Endothelial cell of umbilical vein (primary cell): ENCODE data around the gene DSG1. TPM values are rescaled to one million over a fixed set of nuclear protein-coding genes. Genes with fewer than 3 reads are reported as not detected.

Experiments used
- BruUV-seq: library from RNA; stranded (reverse); fragments of 400-500 nt; replicated peaks from 2 replicates; lab custom pipeline; 2021; lab: Mats Ljungman, UMichigan
- CTCF ChIA-PET: fragments of 300-600, 350-600 bp; sonication (Branson Sonifier 250); formaldehyde crosslinking; loops from one replicate; lab custom pipeline; 2021; ENCODE audit warnings: antibody characterized with exemption, inconsistent platforms; lab: Charles Lee
- POLR2A ChIA-PET: fragments of 300-600, 350-600 bp; sonication (Branson Sonifier 250); formaldehyde crosslinking; loops from one replicate; lab custom pipeline; 2021; ENCODE audit warnings: antibody characterized with exemption, inconsistent platforms; lab: Charles Lee
- DNase-seq: peaks from one replicate; pipeline ENCODE4 v3.0.0-alpha.2; 2011; ENCODE audit warnings: low read depth, low spot score
- FAIRE-seq: peaks from 2 replicates; lab custom pipeline; 2011; peaks lifted over from hg19 to GRCh38; lab: Jason Lieb, UNC
- H2AFZ ChIP-seq: 2 replicates; pipeline ENCODE4 v1.6.0; 2012; ENCODE audit warnings: low read depth, low read length, control low read depth, inconsistent platforms
- H3K27ac ChIP-seq: 2 replicates; pipeline ENCODE4 v1.5.1; 2011; ENCODE audit warnings: low read depth, mild to moderate bottlenecking, control low read depth, low read length, moderate library complexity; ENCODE audit not compliant: insufficient read depth
- H3K27me3 ChIP-seq, 2 experiments: 2 replicates each; pipeline versions ENCODE4 v1.6.0 to v1.6.1; 2011; ENCODE audit warnings: low read length in 2 of 2, mixed read lengths in 1 of 2; ENCODE audit not compliant: control insufficient read depth in 2 of 2, insufficient read depth in 2 of 2
- H3K36me3 ChIP-seq, 2 experiments: 2 replicates in 1 of 2; 3 replicates in 1 of 2; pipeline ENCODE4 v1.5.1; 2011; ENCODE audit warnings: low read length in 2 of 2, mild to moderate bottlenecking in 1 of 2, moderate library complexity in 1 of 2; ENCODE audit not compliant: control insufficient read depth in 2 of 2, insufficient read depth in 2 of 2; ENCODE audit errors: extremely low read depth in 1 of 2
- H3K4me1 ChIP-seq: 3 replicates; pipeline ENCODE4 v1.5.1; 2011; ENCODE audit warnings: mild to moderate bottlenecking, low read length; ENCODE audit not compliant: control insufficient read depth, insufficient read depth; ENCODE audit errors: extremely low read depth
- H3K4me2 ChIP-seq: 2 replicates; pipeline ENCODE4 v1.6.1; 2011; ENCODE audit warnings: low read length, control low read depth, mixed read lengths; ENCODE audit not compliant: insufficient read depth
- H3K4me3 ChIP-seq, 3 experiments: fragments of 200-600 bp in 1 of 3; sonication (generic), shearing (Covaris generic) in 1 of 3; replicated peaks in 1 of 3; 2 replicates each; pipeline ENCODE4 v1.5.1; 2011 to 2016; ENCODE audit warnings: control low read depth in 3 of 3, low read length in 3 of 3, mild to moderate bottlenecking in 2 of 3, inconsistent platforms in 1 of 3, low read depth in 1 of 3, moderate library complexity in 1 of 3; ENCODE audit not compliant: insufficient read depth in 1 of 3
- H3K79me2 ChIP-seq: 2 replicates; pipeline ENCODE4 v1.6.0; 2012; ENCODE audit warnings: low read length, inconsistent platforms; ENCODE audit not compliant: control insufficient read depth, insufficient read depth
- H3K9ac ChIP-seq: replicated peaks from 2 replicates; pipeline ENCODE3; 2011; ENCODE audit warnings: low read length, control low read depth; ENCODE audit not compliant: insufficient read depth; ENCODE audit errors: extremely low read depth
- H3K9me1 ChIP-seq: replicated peaks from 3 replicates; pipeline ENCODE4 v1.6.0; 2011; ENCODE audit warnings: mild to moderate bottlenecking, low read length; ENCODE audit not compliant: control insufficient read depth, insufficient read depth; ENCODE audit errors: extremely low read depth
- H3K9me3 ChIP-seq: replicated peaks from 2 replicates; pipeline ENCODE4 v1.5.1; 2012; ENCODE audit warnings: low read length, inconsistent platforms; ENCODE audit not compliant: control insufficient read depth, insufficient read depth
- H4K20me1 ChIP-seq: replicated peaks from 2 replicates; pipeline ENCODE3; 2011; ENCODE audit warnings: mild to moderate bottlenecking, low read length; ENCODE audit not compliant: control insufficient read depth, insufficient read depth; ENCODE audit errors: extremely low read depth
- EZH2 ChIP-seq: IDR thresholded peaks from 2 replicates; pipeline ENCODE4 v1.6.1; 2012; ENCODE audit warnings: borderline replicate concordance, low read depth, mild to moderate bottlenecking, moderate library complexity, low read length, inconsistent platforms; ENCODE audit not compliant: severe bottlenecking
- FOS ChIP-seq: IDR thresholded peaks from 2 replicates; pipeline ENCODE4 v1.6.1; 2011; ENCODE audit warnings: mild to moderate bottlenecking, low read length, moderate library complexity, borderline replicate concordance; ENCODE audit not compliant: insufficient read depth
- GATA2 ChIP-seq: IDR thresholded peaks from 2 replicates; pipeline ENCODE4 v1.7.0; 2011; ENCODE audit warnings: low read depth, mild to moderate bottlenecking, moderate library complexity, mixed read lengths, low read length; ENCODE audit not compliant: insufficient read length, insufficient read depth
- JUN ChIP-seq: IDR thresholded peaks from 2 replicates; pipeline ENCODE4 v1.6.1; 2011; ENCODE audit warnings: borderline replicate concordance, low read depth; ENCODE audit not compliant: insufficient read length, insufficient read depth
- MYC ChIP-seq: IDR thresholded peaks from one replicate; pipeline ENCODE4 v1.6.1; 2011; ENCODE audit warnings: mild to moderate bottlenecking, low read depth, low read length
- POLR2A ChIP-seq: IDR thresholded peaks from 2 replicates; pipeline ENCODE4 v1.6.1; 2012; ENCODE audit warnings: low read depth, mild to moderate bottlenecking, control low read depth, low read length
- POLR2AphosphoS5 ChIP-seq: IDR thresholded peaks from 2 replicates; pipeline ENCODE4 v1.6.1; 2012; ENCODE audit warnings: low read depth, mild to moderate bottlenecking, control low read depth, low read length, moderate library complexity; ENCODE audit not compliant: insufficient read depth
- dilution Hi-C: fragments of 300-500 bp; cut with MboI; formaldehyde crosslinking; loops from one replicate; pipeline ENCODE4 v1.15.0; 2019; ENCODE audit warnings: low sequenced_read_pairs; ENCODE audit not compliant: extremely low pct_ligation_motif_present
- intact Hi-C: fragments of 100-400 bp; cut with micrococcal nuclease; formaldehyde crosslinking; loops from one replicate; pipeline ENCODE4 v1.10.0; 2022
- polyA plus RNA-seq, 4 experiments: library from polyadenylated mRNA; depleted of rRNA in 3 of 4; stranded (reverse) in 3 of 4; unstranded in 1 of 4; fragments of >200 nt; gene quantifications; 2 replicates each; pipeline versions ENCODE4 v1.2.1 to v1.2.3, GENCODE V29; 2011 to 2012; ENCODE audit warnings: missing spikeins in 1 of 4
- small RNA-seq: library from RNA; depleted of rRNA; stranded (forward); fragments of <200 nt; gene quantifications from one replicate; pipeline ENCODE3, GENCODE V24; 2012; ENCODE audit warnings: low replicate concordance, low read depth; ENCODE audit not compliant: insufficient read depth, insufficient read length
- total RNA-seq: library from RNA; stranded (reverse); gene quantifications from 2 replicates; pipeline ENCODE4 v1.2.3, GENCODE V29; 2021
- TF ChIP-seq, protein P1 (sequence below), 2 donors: IDR thresholded peaks; 1 replicate in 1 of 2; 2 replicates in 1 of 2; pipeline ENCODE4 v1.5.1; 2011; ENCODE audit warnings: low read length in 2 of 2, mild to moderate bottlenecking in 2 of 2, moderate library complexity in 2 of 2, control low read depth in 1 of 2, inconsistent platforms in 1 of 2, low read depth in 1 of 2; ENCODE audit not compliant: insufficient read depth in 1 of 2; ENCODE audit errors: extremely low read depth in 1 of 2
- TF ChIP-seq, protein P2 (sequence below): IDR thresholded peaks from 2 replicates; pipeline ENCODE4 v1.6.1; 2011; ENCODE audit not compliant: insufficient read depth, insufficient read length

The DSG1 gene
- total and polyA plus RNA-seq, 2 donors (not counting 3 experiments of a cell fraction or from before 2014, with no cell fraction given) = not detected

DNA sequence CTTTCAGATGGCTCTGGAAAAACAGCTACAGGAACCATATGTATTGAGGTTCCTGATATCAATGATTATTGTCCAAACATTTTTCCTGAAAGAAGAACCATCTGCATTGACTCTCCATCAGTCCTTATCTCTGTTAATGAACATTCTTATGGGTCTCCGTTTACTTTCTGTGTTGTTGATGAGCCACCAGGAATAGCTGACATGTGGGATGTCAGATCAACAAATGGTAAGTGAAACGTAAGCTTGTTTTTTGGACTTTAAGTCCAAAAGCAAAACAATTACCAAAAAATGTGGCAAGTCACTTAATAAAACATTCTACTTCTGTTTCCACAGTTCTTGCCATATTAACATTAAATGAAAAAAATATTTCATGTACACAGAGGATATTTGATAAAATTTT is 85.4 kb downstream of the DSG1 start:
- H3K27ac ChIP-seq = no peak overlapping the region
- H3K79me2 ChIP-seq = no peaks in the 10 kb centered on the region
- intact Hi-C loops = no loop called here
- no peak for FAIRE-seq
- no peak for TF ChIP-seq EZH2
- TF ChIP-seq POLR2AphosphoS5 = no peak
- no peak for TF ChIP-seq FOS
- TF ChIP-seq JUN = no peak
- TF ChIP-seq, protein P1, sequence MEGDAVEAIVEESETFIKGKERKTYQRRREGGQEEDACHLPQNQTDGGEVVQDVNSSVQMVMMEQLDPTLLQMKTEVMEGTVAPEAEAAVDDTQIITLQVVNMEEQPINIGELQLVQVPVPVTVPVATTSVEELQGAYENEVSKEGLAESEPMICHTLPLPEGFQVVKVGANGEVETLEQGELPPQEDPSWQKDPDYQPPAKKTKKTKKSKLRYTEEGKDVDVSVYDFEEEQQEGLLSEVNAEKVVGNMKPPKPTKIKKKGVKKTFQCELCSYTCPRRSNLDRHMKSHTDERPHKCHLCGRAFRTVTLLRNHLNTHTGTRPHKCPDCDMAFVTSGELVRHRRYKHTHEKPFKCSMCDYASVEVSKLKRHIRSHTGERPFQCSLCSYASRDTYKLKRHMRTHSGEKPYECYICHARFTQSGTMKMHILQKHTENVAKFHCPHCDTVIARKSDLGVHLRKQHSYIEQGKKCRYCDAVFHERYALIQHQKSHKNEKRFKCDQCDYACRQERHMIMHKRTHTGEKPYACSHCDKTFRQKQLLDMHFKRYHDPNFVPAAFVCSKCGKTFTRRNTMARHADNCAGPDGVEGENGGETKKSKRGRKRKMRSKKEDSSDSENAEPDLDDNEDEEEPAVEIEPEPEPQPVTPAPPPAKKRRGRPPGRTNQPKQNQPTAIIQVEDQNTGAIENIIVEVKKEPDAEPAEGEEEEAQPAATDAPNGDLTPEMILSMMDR (IDR thresholded peaks at IDR 0.05; ENCODE audit: extremely low read depth in 1 of 2, insufficient read depth in 1 of 2, low read depth in 1 of 2, low read length in 2 of 2) = no peak
- no peak for TF ChIP-seq POLR2A
- TF ChIP-seq, protein P2, sequence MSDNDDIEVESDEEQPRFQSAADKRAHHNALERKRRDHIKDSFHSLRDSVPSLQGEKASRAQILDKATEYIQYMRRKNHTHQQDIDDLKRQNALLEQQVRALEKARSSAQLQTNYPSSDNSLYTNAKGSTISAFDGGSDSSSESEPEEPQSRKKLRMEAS = no peak
- TF ChIP-seq MYC = no peak
- no peak for TF ChIP-seq GATA2
- no peak for DNase-seq
- peaks cover 2% of the 10 kb centered on the region for H4K20me1 ChIP-seq
- no peaks in the 10 kb centered on the region for H3K4me1 ChIP-seq
- no peaks in the 10 kb centered on the region for H3K9me3 ChIP-seq
- H3K27me3 ChIP-seq = no peaks in the 10 kb centered on the region
- H3K36me3 ChIP-seq = no peaks in the 10 kb centered on the region
- H3K9ac ChIP-seq = no peak overlapping the region
- H3K4me2 ChIP-seq = no peak overlapping the region
- no peak overlapping the region for H2AFZ ChIP-seq
- H3K4me3 ChIP-seq = no peak overlapping the region
- dilution Hi-C loops = no loop called here
- H3K9me1 ChIP-seq = no peaks in the 10 kb centered on the region
- POLR2A ChIA-PET = no interaction called here
- BruUV-seq = no TSS peak
- CTCF ChIA-PET = no interaction called here

Small RNA genes within 50 kb of the gene (small RNA-seq; reads per million reads assigned to genes)
- gene RF00019 (not detected), gene RNU6-167P (not detected)

Other genes with a start within 250 kb of the DSG1 start
- not detected in 2 replicates for gene DSC2, start 215.7 kb upstream of the DSG1 start, total RNA-seq
- gene DSC2, start 215.7 kb upstream of the DSG1 start, polyA plus RNA-seq = under 0.01 TPM in 1 of 2 replicates, not detected in the other
- not detected in 2 replicates for gene DSC1, start 155.3 kb upstream of the DSG1 start, total RNA-seq
- not detected in 2 replicates for gene DSC1, start 155.3 kb upstream of the DSG1 start, polyA plus RNA-seq
- gene DSG4, start 58.6 kb downstream of the DSG1 start, total RNA-seq = not detected in 2 replicates
- gene DSG4, start 58.6 kb downstream of the DSG1 start, polyA plus RNA-seq = not detected in 2 replicates
- 0.07 TPM in 2 replicates for gene DSG3, start 129.6 kb downstream of the DSG1 start, total RNA-seq
- gene DSG3, start 129.6 kb downstream of the DSG1 start, polyA plus RNA-seq = not detected in 2 replicates
- gene DSG2, start 180.0 kb downstream of the DSG1 start, total RNA-seq = 0.04 TPM in 1 of 2 replicates, not detected in the other
- gene DSG2, start 180.0 kb downstream of the DSG1 start, polyA plus RNA-seq = 0.04 TPM in 1 of 2 replicates, not detected in the other